Endothelial cell of umbilical vein (primary cell): ENCODE data around the gene DAGLB. TPM values are rescaled to one million over a fixed set of nuclear protein-coding genes. Genes with fewer than 3 reads are reported as not detected.

ENCODE experiments used
- BruUV-seq: library from RNA; stranded (reverse); fragments of 400-500 nt; replicated peaks from 2 replicates; lab custom pipeline; 2021; lab: Mats Ljungman, UMichigan
- CTCF ChIA-PET: fragments of 300-600, 350-600 bp; sonication (Branson Sonifier 250); formaldehyde crosslinking; loops from one replicate; lab custom pipeline; 2021; ENCODE audit warnings: antibody characterized with exemption, inconsistent platforms; lab: Charles Lee
- POLR2A ChIA-PET: fragments of 300-600, 350-600 bp; sonication (Branson Sonifier 250); formaldehyde crosslinking; loops from one replicate; lab custom pipeline; 2021; ENCODE audit warnings: antibody characterized with exemption, inconsistent platforms; lab: Charles Lee
- DNase-seq: peaks from one replicate; pipeline ENCODE4 v3.0.0-alpha.2; 2011; ENCODE audit warnings: low read depth, low spot score
- FAIRE-seq: peaks from 2 replicates; lab custom pipeline; 2011; peaks lifted over from hg19 to GRCh38; lab: Jason Lieb, UNC
- H2AFZ ChIP-seq: 2 replicates; pipeline ENCODE4 v1.6.0; 2012; ENCODE audit warnings: low read depth, low read length, control low read depth, inconsistent platforms
- H3K27ac ChIP-seq: 2 replicates; pipeline ENCODE4 v1.5.1; 2011; ENCODE audit warnings: low read depth, mild to moderate bottlenecking, control low read depth, low read length, moderate library complexity; ENCODE audit not compliant: insufficient read depth
- H3K27me3 ChIP-seq, 2 experiments: 2 replicates each; pipeline versions ENCODE4 v1.6.0 to v1.6.1; 2011; ENCODE audit warnings: low read length in 2 of 2, mixed read lengths in 1 of 2; ENCODE audit not compliant: control insufficient read depth in 2 of 2, insufficient read depth in 2 of 2
- H3K36me3 ChIP-seq, 2 experiments: 2 replicates in 1 of 2; 3 replicates in 1 of 2; pipeline ENCODE4 v1.5.1; 2011; ENCODE audit warnings: low read length in 2 of 2, mild to moderate bottlenecking in 1 of 2, moderate library complexity in 1 of 2; ENCODE audit not compliant: control insufficient read depth in 2 of 2, insufficient read depth in 2 of 2; ENCODE audit errors: extremely low read depth in 1 of 2
- H3K4me1 ChIP-seq: 3 replicates; pipeline ENCODE4 v1.5.1; 2011; ENCODE audit warnings: mild to moderate bottlenecking, low read length; ENCODE audit not compliant: control insufficient read depth, insufficient read depth; ENCODE audit errors: extremely low read depth
- H3K4me2 ChIP-seq: 2 replicates; pipeline ENCODE4 v1.6.1; 2011; ENCODE audit warnings: low read length, control low read depth, mixed read lengths; ENCODE audit not compliant: insufficient read depth
- H3K4me3 ChIP-seq, 3 experiments: fragments of 200-600 bp in 1 of 3; sonication (generic), shearing (Covaris generic) in 1 of 3; replicated peaks in 1 of 3; 2 replicates each; pipeline ENCODE4 v1.5.1; 2011 to 2016; ENCODE audit warnings: control low read depth in 3 of 3, low read length in 3 of 3, mild to moderate bottlenecking in 2 of 3, inconsistent platforms in 1 of 3, low read depth in 1 of 3, moderate library complexity in 1 of 3; ENCODE audit not compliant: insufficient read depth in 1 of 3
- H3K79me2 ChIP-seq: 2 replicates; pipeline ENCODE4 v1.6.0; 2012; ENCODE audit warnings: low read length, inconsistent platforms; ENCODE audit not compliant: control insufficient read depth, insufficient read depth
- H3K9ac ChIP-seq: replicated peaks from 2 replicates; pipeline ENCODE3; 2011; ENCODE audit warnings: low read length, control low read depth; ENCODE audit not compliant: insufficient read depth; ENCODE audit errors: extremely low read depth
- H3K9me1 ChIP-seq: replicated peaks from 3 replicates; pipeline ENCODE4 v1.6.0; 2011; ENCODE audit warnings: mild to moderate bottlenecking, low read length; ENCODE audit not compliant: control insufficient read depth, insufficient read depth; ENCODE audit errors: extremely low read depth
- H3K9me3 ChIP-seq: replicated peaks from 2 replicates; pipeline ENCODE4 v1.5.1; 2012; ENCODE audit warnings: low read length, inconsistent platforms; ENCODE audit not compliant: control insufficient read depth, insufficient read depth
- H4K20me1 ChIP-seq: replicated peaks from 2 replicates; pipeline ENCODE3; 2011; ENCODE audit warnings: mild to moderate bottlenecking, low read length; ENCODE audit not compliant: control insufficient read depth, insufficient read depth; ENCODE audit errors: extremely low read depth
- CTCF ChIP-seq, 2 donors: IDR thresholded peaks; 1 replicate in 1 of 2; 2 replicates in 1 of 2; pipeline ENCODE4 v1.5.1; 2011; ENCODE audit warnings: low read length in 2 of 2, mild to moderate bottlenecking in 2 of 2, moderate library complexity in 2 of 2, control low read depth in 1 of 2, inconsistent platforms in 1 of 2, low read depth in 1 of 2; ENCODE audit not compliant: insufficient read depth in 1 of 2; ENCODE audit errors: extremely low read depth in 1 of 2
- EZH2 ChIP-seq: IDR thresholded peaks from 2 replicates; pipeline ENCODE4 v1.6.1; 2012; ENCODE audit warnings: borderline replicate concordance, low read depth, mild to moderate bottlenecking, moderate library complexity, low read length, inconsistent platforms; ENCODE audit not compliant: severe bottlenecking
- FOS ChIP-seq: IDR thresholded peaks from 2 replicates; pipeline ENCODE4 v1.6.1; 2011; ENCODE audit warnings: mild to moderate bottlenecking, low read length, moderate library complexity, borderline replicate concordance; ENCODE audit not compliant: insufficient read depth
- GATA2 ChIP-seq: IDR thresholded peaks from 2 replicates; pipeline ENCODE4 v1.7.0; 2011; ENCODE audit warnings: low read depth, mild to moderate bottlenecking, moderate library complexity, mixed read lengths, low read length; ENCODE audit not compliant: insufficient read length, insufficient read depth
- JUN ChIP-seq: IDR thresholded peaks from 2 replicates; pipeline ENCODE4 v1.6.1; 2011; ENCODE audit warnings: borderline replicate concordance, low read depth; ENCODE audit not compliant: insufficient read length, insufficient read depth
- MAX ChIP-seq: IDR thresholded peaks from 2 replicates; pipeline ENCODE4 v1.6.1; 2011; ENCODE audit not compliant: insufficient read depth, insufficient read length
- MYC ChIP-seq: IDR thresholded peaks from one replicate; pipeline ENCODE4 v1.6.1; 2011; ENCODE audit warnings: mild to moderate bottlenecking, low read depth, low read length
- POLR2A ChIP-seq: IDR thresholded peaks from 2 replicates; pipeline ENCODE4 v1.6.1; 2012; ENCODE audit warnings: low read depth, mild to moderate bottlenecking, control low read depth, low read length
- POLR2AphosphoS5 ChIP-seq: IDR thresholded peaks from 2 replicates; pipeline ENCODE4 v1.6.1; 2012; ENCODE audit warnings: low read depth, mild to moderate bottlenecking, control low read depth, low read length, moderate library complexity; ENCODE audit not compliant: insufficient read depth
- dilution Hi-C: fragments of 300-500 bp; cut with MboI; formaldehyde crosslinking; loops from one replicate; pipeline ENCODE4 v1.15.0; 2019; ENCODE audit warnings: low sequenced_read_pairs; ENCODE audit not compliant: extremely low pct_ligation_motif_present
- intact Hi-C: fragments of 100-400 bp; cut with micrococcal nuclease; formaldehyde crosslinking; loops from one replicate; pipeline ENCODE4 v1.10.0; 2022
- polyA plus RNA-seq, 4 experiments: library from polyadenylated mRNA; depleted of rRNA in 3 of 4; stranded (reverse) in 3 of 4; unstranded in 1 of 4; fragments of >200 nt; gene quantifications; 2 replicates each; pipeline versions ENCODE4 v1.2.1 to v1.2.3, GENCODE V29; 2011 to 2012; ENCODE audit warnings: missing spikeins in 1 of 4
- total RNA-seq: library from RNA; stranded (reverse); gene quantifications from 2 replicates; pipeline ENCODE4 v1.2.3, GENCODE V29; 2021

DAGLB gene
- total and polyA plus RNA-seq, 2 donors (not counting 3 experiments of a cell fraction or from before 2014, with no cell fraction given) = 28.2 to 48.2 TPM

DNA sequence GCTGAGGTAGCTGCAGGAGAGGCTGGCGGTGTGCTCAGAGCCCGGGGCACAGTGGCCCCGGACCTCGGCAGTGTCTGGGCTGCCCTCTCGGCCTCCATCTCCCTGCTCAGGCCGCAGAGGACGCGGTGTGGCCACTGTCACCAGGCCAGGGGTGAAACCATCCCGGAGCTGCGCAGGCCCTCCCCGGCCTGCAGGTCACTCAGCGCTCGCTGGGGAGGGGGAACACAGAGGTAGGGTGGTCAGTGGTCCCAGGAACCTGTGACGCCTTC is 49.8 kb upstream of the DAGLB start:
- Histone ChIP-seq H3K9me1 (no peaks in the 10 kb centered on the region), H3K4me1 (no peaks in the 10 kb centered on the region), H3K4me2 (no peak overlapping the region), H3K79me2 (no peaks in the 10 kb centered on the region), H3K9me3 (no peaks in the 10 kb centered on the region), H3K36me3 (no peaks in the 10 kb centered on the region), H3K4me3 (no peak overlapping the region), H2AFZ (no peak overlapping the region), H3K27ac (no peak overlapping the region), H4K20me1 (no peaks in the 10 kb centered on the region), H3K27me3 (peaks cover 0 to 2% of the 10 kb centered on the region in 2 experiments), H3K9ac (no peak overlapping the region)
- ChIA-PET CTCF (no interaction called here), POLR2A (no interaction called here)
- FAIRE-seq = no peak
- no TSS peak for BruUV-seq
- dilution Hi-C loops (no loop called here), intact Hi-C loops (no loop called here)
- DNase-seq = no peak
- TF ChIP-seq POLR2AphosphoS5 (no peak), MAX (no peak), CTCF (IDR thresholded peaks at IDR 0.05; ENCODE audit: extremely low read depth in 1 of 2, insufficient read depth in 1 of 2, low read depth in 1 of 2, low read length in 2 of 2) (no peak), POLR2A (no peak), FOS (no peak), JUN (no peak), MYC (no peak), GATA2 (no peak), EZH2 (no peak)
